Activated CD8-positive, alpha-beta memory T cell treated with anti-CD3 and anti-CD28 coated beads for 24 hours (primary cell): ENCODE measurements around the gene PLEKHA3.
"Not testable (repeated sequence)": the region's sequence is repeated elsewhere in the genome, so short reads cannot be mapped to it uniquely, and the experiment has no call there.

ENCODE experiments used
- DNase-seq: peaks from one replicate; pipeline ENCODE4 v3.0.0-alpha.2; 2020

The PLEKHA3 gene

GRCh38 chr2:178525460-178525859 is 45.2 kb downstream of the PLEKHA3 start:
- not testable (repeated sequence) for DNase-seq

GRCh38 chr2:178526256-178526655 is 46.0 kb downstream of the PLEKHA3 start:
- no peak for DNase-seq

GRCh38 chr2:178527592-178527991 is 47.3 kb downstream of the PLEKHA3 start:
- DNase-seq: no peak

GRCh38 chr2:178528647-178529046 is 48.4 kb downstream of the PLEKHA3 start:
- DNase-seq: no peak

GRCh38 chr2:178529194-178529593 is 48.9 kb downstream of the PLEKHA3 start:
- no peak for DNase-seq

- no peak for DNase-seq
Measured at GRCh38 chr2:178530131-178530530, 49.9 kb downstream of the PLEKHA3 start.

GRCh38 chr2:178530625-178531142 is 50.4 kb downstream of the PLEKHA3 start:
- no peak for DNase-seq

GRCh38 chr2:178531168-178531567 is 50.9 kb downstream of the PLEKHA3 start:
- DNase-seq: no peak

- DNase-seq: no peak
Measured at GRCh38 chr2:178536037-178536436, 55.8 kb downstream of the PLEKHA3 start.

GRCh38 chr2:178542161-178542560 is 61.9 kb downstream of the PLEKHA3 start:
- no peak for DNase-seq

- no peak for DNase-seq
Measured at GRCh38 chr2:178542569-178542968, 62.3 kb downstream of the PLEKHA3 start.

GRCh38 chr2:178550352-178550751 is 70.1 kb downstream of the PLEKHA3 start:
- no peak for DNase-seq

- no peak for DNase-seq
Measured at GRCh38 chr2:178553047-178553446, 72.8 kb downstream of the PLEKHA3 start.
